Ramos (cell line): ENCODE data around the gene PDE6D.

ENCODE experiments used
- in situ Hi-C: fragments of 300-500 bp; cut with MboI; formaldehyde crosslinking; loops from one replicate; pipeline ENCODE4 v1.14.3; 2022; ENCODE audit warnings: low sequenced_read_pairs; ENCODE audit not compliant: unreplicated experiment

Gene PDE6D

GRCh38 chr2:231780909-231781797 is at the start of gene PDE6D:
Gene PDE6D (minus strand): TSS chr2:231781282. CDS start chr2:231781114, 168 bp downstream.
- in situ Hi-C loops, result loop anchor here (5.0 kb wide), 1 partner anchor 174 kb away; no protein-coding TSS in a partner anchor

- in situ Hi-C loops, result no loop called here
Measured at GRCh38 chr2:231821908-231822307, 40.8 kb upstream of the PDE6D start.

- in situ Hi-C loops, result no loop called here
Measured at GRCh38 chr2:231820786-231821303, 39.8 kb upstream of the PDE6D start.

GRCh38 chr2:231819447-231820042 is 38.5 kb upstream of the PDE6D start:
- in situ Hi-C loops, result no loop called here

GRCh38 chr2:231816327-231817026 is 35.4 kb upstream of the PDE6D start:
- in situ Hi-C loops, result no loop called here

GRCh38 chr2:231810905-231811304 is 29.8 kb upstream of the PDE6D start:
- in situ Hi-C loops, result no loop called here

GRCh38 chr2:231807020-231807419 is 25.9 kb upstream of the PDE6D start:
- in situ Hi-C loops, result no loop called here

- in situ Hi-C loops, result no loop called here
Measured at GRCh38 chr2:231803501-231804138, 22.5 kb upstream of the PDE6D start.

- in situ Hi-C loops, result no loop called here
Measured at GRCh38 chr2:231800493-231801091, 19.5 kb upstream of the PDE6D start.

- in situ Hi-C loops, result no loop called here
Measured at GRCh38 chr2:231795525-231796327, 14.6 kb upstream of the PDE6D start.

GRCh38 chr2:231794383-231794782 is 13.3 kb upstream of the PDE6D start:
- in situ Hi-C loops, result no loop called here

- in situ Hi-C loops, result no loop called here
Measured at GRCh38 chr2:231791107-231791506, 10.0 kb upstream of the PDE6D start.

- in situ Hi-C loops, result no loop called here
Measured at GRCh38 chr2:231786917-231787292, 5.8 kb upstream of the PDE6D start.

GRCh38 chr2:231786177-231786916 is 5.3 kb upstream of the PDE6D start, which contains the start of gene COPS7B:
Gene COPS7B (plus strand): TSS chr2:231786445. CDS start chr2:231788571, 2,126 bp downstream.
- in situ Hi-C loops, result no loop called here

GRCh38 chr2:231785822-231786176 is 4.7 kb upstream of the PDE6D start:
- in situ Hi-C loops, result no loop called here

GRCh38 chr2:231785413-231785812 is 4.3 kb upstream of the PDE6D start:
- in situ Hi-C loops, result no loop called here

GRCh38 chr2:231781798-231782726 is 980 bp upstream of the PDE6D start:
- in situ Hi-C loops, result loop anchor here (5.0 kb wide), 1 partner anchor 175 kb away; no protein-coding TSS in a partner anchor
